BE2C (cell line): ENCODE data around the gene MINDY4.

Source experiments
- DNase-seq: peaks from one replicate; pipeline ENCODE4 v3.0.0-alpha.2; 2020
- H3K27me3 ChIP-seq: fragments of 250-450 bp; sonication (Bioruptor Pico); 2 replicates; pipeline ENCODE4 v1.5.1; 2020; ENCODE audit warnings: mild to moderate bottlenecking
- H3K36me3 ChIP-seq: fragments of 250-450 bp; sonication (Bioruptor Pico); 2 replicates; pipeline ENCODE4 v1.5.1; 2020; ENCODE audit warnings: mild to moderate bottlenecking
- H3K4me1 ChIP-seq: fragments of 250-450 bp; sonication (Bioruptor Pico); 2 replicates; pipeline ENCODE4 v1.5.1; 2020
- H3K4me3 ChIP-seq: 2 replicates; pipeline ENCODE4 v1.5.1; 2011; ENCODE audit warnings: low read depth, low read length
- H3K9me3 ChIP-seq: fragments of 250-450 bp; sonication (Bioruptor Pico); 2 replicates; pipeline ENCODE4 v1.5.1; 2020
- TF ChIP-seq, protein P1 (sequence below): IDR thresholded peaks from 2 replicates; pipeline ENCODE4 v1.5.1; 2012; ENCODE audit warnings: mild to moderate bottlenecking, low read depth, low read length

Gene MINDY4

DNA sequence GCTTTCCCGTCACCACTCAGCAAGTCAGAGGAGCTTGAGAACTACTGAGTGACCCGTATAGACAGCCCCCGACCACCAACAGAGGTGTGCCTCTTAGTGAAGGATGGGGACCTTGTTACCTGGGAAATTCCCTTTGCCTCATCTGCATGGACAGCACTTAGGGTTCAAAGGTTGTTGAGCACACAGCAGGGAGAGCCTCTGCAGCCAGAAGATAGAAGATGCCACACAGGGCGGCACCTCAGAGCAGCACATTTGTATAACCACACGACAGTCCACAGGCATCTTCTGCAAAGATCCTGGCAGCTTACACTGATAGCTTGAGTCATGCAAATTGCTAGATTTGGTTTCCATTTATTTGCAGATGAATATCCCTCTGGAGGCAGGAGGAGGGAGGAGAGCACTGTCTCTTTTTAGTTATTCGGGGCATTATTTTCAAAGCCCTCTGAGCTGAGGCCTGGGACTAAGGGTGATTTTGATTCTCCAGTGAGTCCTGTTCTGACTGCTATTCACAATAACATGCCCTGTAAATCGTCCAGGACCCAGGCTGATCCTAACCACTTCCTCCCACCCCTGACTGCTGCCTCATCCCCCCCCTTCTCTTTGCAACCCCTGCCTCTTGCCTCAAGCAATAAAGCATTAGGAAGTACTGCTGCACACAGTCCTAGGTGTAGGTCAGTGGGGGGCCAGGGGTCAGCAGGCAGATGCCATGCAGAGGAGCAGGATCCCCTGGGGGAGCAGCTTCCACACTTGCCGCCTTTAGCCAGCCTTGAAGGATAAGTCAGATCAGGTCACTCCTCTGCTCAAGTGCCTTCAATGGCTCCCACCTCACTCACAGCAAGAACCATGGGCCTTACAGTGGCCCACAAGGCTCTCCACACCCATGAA is 43.9 kb upstream of the MINDY4 start:
- no peak for DNase-seq
- Histone ChIP-seq H3K9me3 (no peaks in the 10 kb centered on the region), H3K27me3 (no peaks in the 10 kb centered on the region), H3K36me3 (no peaks in the 10 kb centered on the region), H3K4me3 (no peak overlapping the region), H3K4me1 (no peaks in the 10 kb centered on the region)
- TF ChIP-seq, protein P1, sequence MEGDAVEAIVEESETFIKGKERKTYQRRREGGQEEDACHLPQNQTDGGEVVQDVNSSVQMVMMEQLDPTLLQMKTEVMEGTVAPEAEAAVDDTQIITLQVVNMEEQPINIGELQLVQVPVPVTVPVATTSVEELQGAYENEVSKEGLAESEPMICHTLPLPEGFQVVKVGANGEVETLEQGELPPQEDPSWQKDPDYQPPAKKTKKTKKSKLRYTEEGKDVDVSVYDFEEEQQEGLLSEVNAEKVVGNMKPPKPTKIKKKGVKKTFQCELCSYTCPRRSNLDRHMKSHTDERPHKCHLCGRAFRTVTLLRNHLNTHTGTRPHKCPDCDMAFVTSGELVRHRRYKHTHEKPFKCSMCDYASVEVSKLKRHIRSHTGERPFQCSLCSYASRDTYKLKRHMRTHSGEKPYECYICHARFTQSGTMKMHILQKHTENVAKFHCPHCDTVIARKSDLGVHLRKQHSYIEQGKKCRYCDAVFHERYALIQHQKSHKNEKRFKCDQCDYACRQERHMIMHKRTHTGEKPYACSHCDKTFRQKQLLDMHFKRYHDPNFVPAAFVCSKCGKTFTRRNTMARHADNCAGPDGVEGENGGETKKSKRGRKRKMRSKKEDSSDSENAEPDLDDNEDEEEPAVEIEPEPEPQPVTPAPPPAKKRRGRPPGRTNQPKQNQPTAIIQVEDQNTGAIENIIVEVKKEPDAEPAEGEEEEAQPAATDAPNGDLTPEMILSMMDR, result no peak

GRCh38 chr7:30728591-30729100 is 42.6 kb upstream of the MINDY4 start:
- TF ChIP-seq, protein P1, result no peak
- Histone ChIP-seq H3K4me3 (no peak overlapping the region), H3K36me3 (no peaks in the 10 kb centered on the region), H3K9me3 (no peaks in the 10 kb centered on the region), H3K27me3 (no peaks in the 10 kb centered on the region), H3K4me1 (no peaks in the 10 kb centered on the region)
- DNase-seq, result no peak

GRCh38 chr7:30729642-30730041 is 41.6 kb upstream of the MINDY4 start:
- TF ChIP-seq, protein P1, result no peak
- Histone ChIP-seq H3K4me3 (no peak overlapping the region), H3K4me1 (no peaks in the 10 kb centered on the region), H3K27me3 (no peaks in the 10 kb centered on the region), H3K36me3 (no peaks in the 10 kb centered on the region), H3K9me3 (no peaks in the 10 kb centered on the region)
- DNase-seq, result no peak

DNA sequence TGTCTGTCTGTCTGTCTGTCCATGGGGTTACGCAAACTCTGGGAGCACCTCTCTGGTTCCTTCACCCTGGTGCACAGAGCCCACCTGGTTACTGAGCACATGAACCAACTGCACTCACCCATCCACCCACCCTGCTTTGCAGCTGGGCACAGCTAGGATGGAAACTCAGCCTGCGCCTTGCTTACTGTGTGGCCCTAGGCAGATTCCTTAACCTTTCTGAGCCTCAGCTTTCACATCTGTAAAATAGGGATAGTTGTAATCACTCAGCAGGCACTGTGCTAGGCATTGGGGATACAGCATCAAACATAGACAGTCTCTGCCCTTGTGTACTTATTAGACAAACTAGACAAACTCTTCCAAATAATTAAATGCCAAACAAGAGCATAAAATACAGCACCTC is 41.1 kb upstream of the MINDY4 start:
- Histone ChIP-seq H3K27me3 (no peaks in the 10 kb centered on the region), H3K4me3 (no peak overlapping the region), H3K36me3 (no peaks in the 10 kb centered on the region), H3K9me3 (no peaks in the 10 kb centered on the region), H3K4me1 (no peaks in the 10 kb centered on the region)
- DNase-seq, result no peak
- TF ChIP-seq, protein P1, result no peak

- Histone ChIP-seq H3K4me3 (no peak overlapping the region), H3K36me3 (no peaks in the 10 kb centered on the region), H3K4me1 (no peaks in the 10 kb centered on the region), H3K27me3 (no peaks in the 10 kb centered on the region), H3K9me3 (no peaks in the 10 kb centered on the region)
- TF ChIP-seq, protein P1, result no peak
- DNase-seq, result no peak
Observed at GRCh38 chr7:30730996-30731395, 40.2 kb upstream of the MINDY4 start.

DNA sequence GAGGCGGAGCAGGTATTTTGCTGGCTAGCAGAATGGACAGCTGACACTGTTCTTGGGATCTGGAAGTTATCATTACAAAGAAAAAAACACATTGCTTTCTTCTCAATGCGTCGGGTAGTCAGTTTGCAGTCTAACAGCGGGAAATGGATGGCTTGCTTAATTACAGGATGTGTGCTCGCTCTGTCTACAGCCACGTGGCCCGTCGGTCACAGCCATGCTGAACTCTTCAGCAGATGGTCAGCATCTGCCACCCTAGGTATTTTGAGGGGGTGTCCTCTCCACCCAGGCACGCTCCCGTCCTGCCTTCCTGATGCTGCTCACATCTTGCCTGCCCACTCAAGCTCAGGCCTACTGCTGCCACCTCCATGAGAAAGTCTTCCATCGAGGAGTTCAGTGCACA is 39.6 kb upstream of the MINDY4 start:
- Histone ChIP-seq H3K9me3 (no peaks in the 10 kb centered on the region), H3K4me1 (no peaks in the 10 kb centered on the region), H3K36me3 (no peaks in the 10 kb centered on the region), H3K4me3 (no peak overlapping the region), H3K27me3 (no peaks in the 10 kb centered on the region)
- no peak for DNase-seq
- TF ChIP-seq, protein P1, result no peak
